CD1c-positive myeloid dendritic cell (primary cell): ENCODE data around the gene NFIX.

Source experiments
- DNase-seq: peaks from one replicate; pipeline ENCODE4 v3.0.0-alpha.2; 2016; ENCODE audit errors: extremely low spot score

Gene NFIX

DNA sequence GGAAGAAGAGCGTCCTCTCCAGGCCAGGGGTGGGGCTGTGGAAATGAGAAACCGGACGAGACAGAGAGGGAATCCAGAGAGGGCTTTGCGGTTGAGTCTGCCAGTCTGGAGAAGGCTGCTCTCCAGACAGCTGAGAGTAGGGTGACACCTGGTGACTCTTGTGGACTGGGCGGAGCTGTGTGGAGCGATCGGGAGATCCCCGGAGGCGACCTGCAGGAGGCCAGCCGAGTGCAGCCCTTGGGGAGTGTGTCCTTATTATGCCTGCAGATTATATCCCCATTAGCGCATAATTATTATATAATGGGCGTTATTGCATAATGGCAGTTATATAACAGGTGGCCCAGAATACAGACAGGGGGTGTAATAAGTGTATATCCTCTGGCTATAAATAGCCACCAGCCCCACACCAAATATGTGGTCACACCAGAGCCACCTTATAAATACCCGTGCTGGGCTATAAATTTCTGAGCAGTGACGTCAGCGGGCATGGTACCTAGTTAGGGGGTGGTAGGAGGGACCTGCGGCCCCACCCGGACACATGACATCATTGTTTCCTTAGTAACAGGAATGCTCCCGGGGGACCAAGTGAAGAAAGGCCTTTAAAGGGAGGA is 41.2 kb downstream of the NFIX start:
- no peak for DNase-seq

- peak; percentile 25 for DNase-seq
Measured at GRCh38 chr19:13037161-13037560, 41.9 kb downstream of the NFIX start.

DNA sequence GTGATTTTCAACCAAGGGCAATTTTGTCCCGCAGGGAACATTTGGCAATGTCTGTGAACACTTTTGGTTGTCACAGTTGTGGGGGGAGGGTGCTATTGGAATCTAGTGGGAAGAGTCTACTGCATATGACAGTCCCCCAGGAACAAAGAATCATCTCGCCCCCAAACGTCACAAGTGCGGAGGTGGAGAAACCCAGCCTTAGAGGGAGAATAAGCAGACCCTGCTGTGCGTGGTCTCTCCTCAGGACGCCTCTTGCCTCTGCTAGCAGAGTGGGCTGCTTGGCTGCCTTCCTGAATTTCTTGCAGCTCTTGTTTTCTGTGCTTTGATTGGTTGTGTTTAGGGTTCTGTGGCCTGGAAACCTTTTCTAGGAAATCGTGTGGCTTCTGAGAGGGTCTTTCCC is 42.5 kb downstream of the NFIX start:
- DNase-seq, result no peak

DNA sequence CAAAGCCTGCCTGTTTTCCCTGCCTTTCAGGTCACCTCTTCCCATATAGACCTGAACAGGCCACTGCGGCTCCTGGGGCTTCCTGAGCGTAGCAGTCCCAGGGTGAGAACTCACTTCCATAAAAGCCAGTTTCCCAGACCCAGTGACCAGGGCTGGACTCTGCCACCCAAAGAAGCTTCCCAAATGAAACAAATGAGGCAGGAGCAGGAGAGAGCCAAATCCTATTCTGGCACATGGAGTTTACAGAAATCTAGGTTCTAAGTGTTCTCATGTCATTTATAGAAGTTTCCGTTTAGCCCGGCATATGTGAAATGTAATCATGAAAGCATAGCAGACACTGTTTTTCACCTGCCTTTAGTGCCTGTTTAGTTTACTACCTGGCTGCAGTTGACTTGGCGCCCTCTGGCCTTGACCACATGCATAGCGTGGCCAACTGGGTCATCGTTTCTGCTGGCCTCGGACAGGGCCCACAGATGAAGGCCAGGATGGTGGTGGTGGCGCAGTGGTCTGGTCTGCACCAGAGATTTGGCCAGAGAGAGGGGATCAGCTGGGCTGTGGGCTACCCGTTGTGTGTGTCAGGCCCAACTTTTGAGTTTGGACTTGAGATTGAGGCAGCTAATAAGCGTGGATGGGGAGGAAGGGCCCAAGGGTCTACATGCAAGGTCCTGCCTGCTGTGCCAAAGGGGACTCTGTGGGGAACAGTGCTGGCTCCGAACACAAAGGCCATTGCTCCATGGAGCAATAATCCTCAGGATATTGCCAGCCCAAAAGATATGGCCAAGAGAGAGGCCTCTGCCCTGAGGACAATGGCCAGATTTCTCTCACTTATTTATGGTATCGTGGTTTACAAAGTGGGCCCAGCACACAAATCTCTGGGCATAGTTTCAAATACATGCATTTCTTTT is 43.3 kb downstream of the NFIX start:
- DNase-seq, result no peak

DNA sequence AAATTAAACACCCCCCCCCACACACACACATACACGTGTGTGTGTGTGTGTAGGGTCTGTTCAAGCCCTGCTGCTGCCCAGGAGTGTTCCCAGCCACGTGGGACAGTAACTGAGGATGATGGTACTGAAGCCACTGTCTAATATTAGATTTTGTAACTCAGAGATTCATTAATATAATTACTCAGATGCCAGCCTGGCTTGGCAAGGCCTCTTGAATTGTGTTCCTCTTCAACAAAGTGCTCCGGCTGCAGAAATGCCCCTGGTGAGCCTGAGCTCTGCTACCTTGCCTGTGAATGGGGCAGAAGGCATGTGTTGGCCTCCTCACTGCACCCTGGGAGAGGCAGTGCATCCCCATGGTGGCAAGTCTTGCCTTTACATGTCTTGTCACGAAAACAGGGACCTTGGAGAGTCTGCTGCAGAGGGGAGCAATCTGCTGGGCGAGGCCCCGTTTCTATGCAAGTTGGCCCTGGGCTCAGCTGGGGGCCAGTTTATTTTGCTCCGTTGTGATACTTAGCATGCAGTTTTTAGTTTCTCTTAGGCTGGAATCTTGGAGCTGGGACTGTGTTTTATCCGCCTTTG is 44.0 kb downstream of the NFIX start:
- no peak for DNase-seq

GRCh38 chr19:13040232-13040947 is 45.1 kb downstream of the NFIX start:
- no peak for DNase-seq

DNA sequence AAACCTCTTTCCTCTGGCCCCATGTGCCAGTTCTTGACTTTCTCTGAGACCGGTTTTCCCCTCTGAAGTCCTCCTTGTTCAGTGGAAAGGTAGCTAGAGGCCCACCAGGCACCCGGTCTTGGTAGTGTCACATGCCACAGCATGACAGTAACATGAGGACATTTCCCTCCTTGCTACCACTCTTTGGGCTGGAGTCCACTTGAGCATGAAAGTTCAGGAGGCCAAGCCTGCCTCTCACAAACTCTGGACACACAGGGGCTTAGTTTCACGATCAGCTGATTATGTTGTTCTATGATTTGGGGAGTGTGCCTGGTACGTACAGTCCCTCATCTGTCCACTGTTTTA is 45.6 kb downstream of the NFIX start:
- DNase-seq, result no peak

DNA sequence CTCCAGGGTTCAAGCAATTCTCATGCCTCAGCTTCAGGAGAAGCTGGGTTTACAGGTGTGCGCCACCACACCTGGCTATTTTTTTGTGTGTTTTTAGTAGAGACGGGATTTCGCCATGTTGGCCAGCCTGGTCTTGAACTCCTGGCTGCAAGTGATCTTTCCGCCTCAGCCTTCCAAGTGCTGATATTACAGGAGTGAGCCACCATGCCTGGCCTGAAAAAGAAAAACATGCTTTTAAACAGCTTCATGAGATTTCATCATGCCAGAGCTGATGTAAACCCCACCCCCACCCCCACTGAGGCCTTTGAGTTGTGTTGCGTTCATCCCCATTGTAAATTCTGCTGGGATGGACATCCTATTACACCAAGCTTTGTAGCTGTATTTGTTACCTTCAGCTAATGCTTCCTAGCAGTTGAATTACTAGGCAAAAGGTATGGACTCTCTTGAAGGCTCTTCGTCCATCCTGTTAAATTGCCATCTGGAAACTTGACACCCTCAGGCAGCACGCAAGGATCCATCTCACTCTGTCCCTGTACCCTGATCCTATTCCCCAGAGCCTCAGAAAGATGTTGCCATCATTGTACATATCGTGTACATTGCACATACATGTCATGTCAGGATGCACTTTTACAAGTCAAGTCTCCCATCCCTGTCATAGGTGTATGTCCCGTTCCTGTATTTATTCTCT is 47.3 kb downstream of the NFIX start:
- DNase-seq, result no peak

- no peak for DNase-seq
Measured at GRCh38 chr19:13043285-13043684, 48.0 kb downstream of the NFIX start.

GRCh38 chr19:13044231-13044836 is 49.1 kb downstream of the NFIX start:
- DNase-seq, result no peak

DNA sequence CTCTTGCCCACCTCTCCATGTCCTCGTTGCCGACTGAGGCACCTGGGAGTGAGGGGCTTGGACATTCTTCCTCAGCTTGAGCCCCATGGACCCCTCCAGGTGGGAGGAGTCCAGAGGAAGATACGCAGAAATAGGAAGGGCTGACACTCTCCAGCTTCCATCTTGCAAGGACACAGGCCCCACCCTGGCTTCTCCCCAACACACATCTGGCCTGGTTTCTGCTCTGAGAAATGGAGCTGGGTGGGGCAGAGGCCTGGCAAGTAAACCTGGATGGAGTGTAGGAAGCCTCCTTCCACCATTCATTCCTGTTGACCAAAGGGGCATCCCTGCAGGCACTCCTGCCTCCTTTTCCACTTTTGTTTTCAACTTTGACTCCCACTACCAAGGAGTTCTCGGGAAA is 50.5 kb downstream of the NFIX start:
- no peak for DNase-seq

DNA sequence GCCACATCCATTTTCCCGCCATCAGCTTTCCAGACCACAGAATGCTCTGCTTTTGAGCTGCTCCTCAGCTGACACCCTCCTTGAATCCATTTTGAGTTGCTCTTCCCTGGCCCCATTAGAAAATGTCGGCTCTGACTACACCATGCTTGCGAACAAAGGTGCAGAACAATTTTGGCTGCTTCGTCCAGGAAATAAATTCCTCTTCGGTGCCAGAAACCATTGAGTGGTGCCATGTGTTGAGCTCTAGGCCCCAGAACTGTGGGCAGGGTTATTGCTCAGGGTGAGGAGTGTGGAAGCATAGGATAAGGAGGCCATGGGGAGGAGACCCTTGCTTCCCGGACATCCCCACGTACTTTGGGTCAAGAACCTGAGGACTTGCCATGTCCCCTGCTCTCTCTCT is 52.1 kb downstream of the NFIX start:
- DNase-seq, result no peak

DNA sequence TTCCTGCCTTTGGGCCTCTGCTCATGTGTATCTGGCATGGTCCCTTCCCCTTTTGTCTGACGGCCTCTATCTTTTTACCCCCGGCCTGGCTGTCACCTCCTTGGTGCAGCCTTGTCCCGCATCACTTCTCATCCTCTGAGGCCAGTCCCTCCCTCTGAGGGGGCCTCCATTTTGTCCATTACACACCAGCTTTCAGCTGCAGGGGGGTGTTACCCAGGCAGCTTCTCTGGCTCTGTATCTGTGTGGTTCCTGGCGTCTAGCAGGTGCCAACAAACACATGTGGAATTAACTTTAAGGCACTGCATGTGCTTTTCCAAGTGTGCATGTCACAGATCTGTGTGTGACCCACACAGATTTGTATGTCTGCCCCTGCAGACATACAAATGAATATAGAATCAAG is 55.0 kb downstream of the NFIX start:
- DNase-seq, result no peak

GRCh38 chr19:13051557-13052165 is 56.4 kb downstream of the NFIX start:
- peak; percentile 17 for DNase-seq

DNA sequence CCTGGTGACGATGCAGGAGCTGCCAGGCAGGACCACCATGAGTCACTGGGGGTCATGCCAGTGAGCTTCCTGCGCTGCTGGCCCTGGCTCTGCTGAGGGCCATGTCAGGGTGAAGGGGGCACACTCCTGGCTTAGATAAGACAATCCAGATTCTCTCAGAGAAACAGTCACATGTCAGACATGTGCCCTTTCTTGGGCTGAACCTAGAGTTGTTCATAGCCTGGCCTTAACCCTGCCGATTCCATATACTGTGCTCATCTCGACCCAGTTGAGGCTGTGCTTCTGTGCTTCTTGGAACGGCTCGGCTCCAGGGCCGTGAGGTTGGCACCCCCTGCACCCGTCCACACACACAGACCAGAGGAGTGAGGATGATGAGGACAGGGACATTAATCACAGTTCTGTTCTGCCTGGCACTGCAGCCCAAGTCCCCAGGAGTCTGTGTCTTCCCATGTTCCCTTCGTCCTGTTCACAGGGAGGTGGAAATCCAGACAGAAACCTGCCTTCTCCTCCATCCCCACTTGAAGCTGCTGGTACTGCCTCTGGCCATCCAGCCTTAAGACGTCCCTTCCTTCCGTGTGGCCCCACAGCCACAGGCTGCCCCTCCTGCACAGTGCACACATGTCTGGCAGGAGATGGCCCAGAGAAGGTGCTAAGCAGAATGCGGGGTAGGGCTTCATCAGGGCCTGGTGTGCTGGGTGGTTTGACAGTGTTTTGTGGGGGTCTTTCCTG is 57.3 kb downstream of the NFIX start:
- no peak for DNase-seq

GRCh38 chr19:13053238-13053637 is 58.0 kb downstream of the NFIX start:
- peak; percentile 10 for DNase-seq

DNA sequence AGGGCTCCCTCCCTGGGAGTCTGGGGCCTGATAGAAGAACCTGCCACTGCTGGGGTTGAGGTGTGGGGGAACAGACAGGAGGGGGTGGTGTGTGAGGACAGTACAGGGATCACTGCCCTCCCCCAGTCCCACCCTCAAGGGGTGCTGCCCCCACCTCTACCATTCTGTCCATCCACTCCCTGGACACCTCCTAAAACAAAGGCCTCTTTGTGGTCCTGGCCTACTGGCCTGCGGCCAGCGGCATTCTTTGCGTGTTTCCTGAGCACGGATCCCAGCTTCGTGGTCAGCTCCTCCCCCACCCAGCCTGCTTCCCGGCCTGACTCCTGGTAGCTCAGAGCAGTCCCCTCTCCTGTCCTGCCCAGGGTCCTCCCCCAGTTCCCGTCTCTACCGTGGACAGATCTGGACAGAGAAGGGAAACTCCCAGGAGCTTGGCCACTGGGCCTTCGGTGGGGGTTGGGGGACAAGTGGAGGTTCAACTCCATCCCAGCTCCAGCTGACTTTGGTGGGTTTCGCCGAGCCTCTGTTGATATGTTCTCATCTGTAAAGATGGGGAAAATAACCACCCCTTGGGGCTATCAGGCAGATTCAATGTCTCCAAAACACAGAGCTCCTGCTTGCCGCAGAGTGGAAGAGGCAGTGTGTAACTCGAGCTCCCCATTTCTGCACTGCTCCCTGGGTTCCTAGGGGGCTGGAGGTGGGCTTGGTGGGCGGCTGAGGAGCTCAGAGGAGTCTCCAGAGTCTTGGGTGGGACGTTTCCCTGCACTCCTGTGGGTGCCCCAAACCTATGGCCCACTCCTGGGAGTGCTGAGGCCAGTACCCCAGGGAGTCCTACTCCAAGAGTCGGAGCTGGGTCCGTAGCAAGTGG is 58.7 kb downstream of the NFIX start:
- DNase-seq, result no peak

- DNase-seq, result no peak
Measured at GRCh38 chr19:13054626-13055212, 59.4 kb downstream of the NFIX start.
